Loucy (cell line): ENCODE results near the gene LYPD8.

Experiments used
- CTCF ChIP-seq: fragments of 200-600 bp; sonication (generic); conservative IDR thresholded peaks from 2 replicates; pipeline ENCODE4 v1.5.1; 2014; ENCODE audit warnings: mild to moderate bottlenecking, antibody characterized with exemption, low read length
- EZH2phosphoT487 ChIP-seq: fragments of 200-600 bp; IDR thresholded peaks from 2 replicates; pipeline ENCODE4 v1.6.1; 2018; ENCODE audit warnings: antibody characterized with exemption, mild to moderate bottlenecking, moderate library complexity, borderline replicate concordance

GRCh38 chr1:248702714-248703113 lies 52.8 kb downstream of the LYPD8 start, which contains the start of gene OR14I1:
- TF ChIP-seq CTCF, result no peak
- TF ChIP-seq EZH2phosphoT487, result no peak
